ENCODE measurements around the gene SFMBT2.

DNA sequence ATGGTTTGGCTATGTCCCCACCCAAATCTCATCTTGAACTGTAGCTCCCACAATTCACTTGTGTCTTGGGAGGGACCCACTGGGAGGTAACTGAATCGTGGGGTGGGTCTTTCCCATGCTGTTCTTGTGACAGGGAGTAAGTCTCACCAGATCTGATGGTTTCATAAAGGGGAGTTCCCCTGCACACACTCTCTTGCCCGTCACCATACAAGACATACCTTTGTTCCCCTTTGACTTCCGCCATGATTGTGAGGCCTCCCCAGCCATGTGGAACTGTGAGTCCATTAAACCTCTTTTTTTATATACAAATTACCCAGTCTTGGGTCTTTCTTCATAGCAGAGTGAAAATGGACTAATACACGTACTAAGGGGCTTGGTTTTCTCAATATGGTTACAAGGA is 106.7 kb downstream of the SFMBT2 start:
- TF ChIP-seq, protein P1, sequence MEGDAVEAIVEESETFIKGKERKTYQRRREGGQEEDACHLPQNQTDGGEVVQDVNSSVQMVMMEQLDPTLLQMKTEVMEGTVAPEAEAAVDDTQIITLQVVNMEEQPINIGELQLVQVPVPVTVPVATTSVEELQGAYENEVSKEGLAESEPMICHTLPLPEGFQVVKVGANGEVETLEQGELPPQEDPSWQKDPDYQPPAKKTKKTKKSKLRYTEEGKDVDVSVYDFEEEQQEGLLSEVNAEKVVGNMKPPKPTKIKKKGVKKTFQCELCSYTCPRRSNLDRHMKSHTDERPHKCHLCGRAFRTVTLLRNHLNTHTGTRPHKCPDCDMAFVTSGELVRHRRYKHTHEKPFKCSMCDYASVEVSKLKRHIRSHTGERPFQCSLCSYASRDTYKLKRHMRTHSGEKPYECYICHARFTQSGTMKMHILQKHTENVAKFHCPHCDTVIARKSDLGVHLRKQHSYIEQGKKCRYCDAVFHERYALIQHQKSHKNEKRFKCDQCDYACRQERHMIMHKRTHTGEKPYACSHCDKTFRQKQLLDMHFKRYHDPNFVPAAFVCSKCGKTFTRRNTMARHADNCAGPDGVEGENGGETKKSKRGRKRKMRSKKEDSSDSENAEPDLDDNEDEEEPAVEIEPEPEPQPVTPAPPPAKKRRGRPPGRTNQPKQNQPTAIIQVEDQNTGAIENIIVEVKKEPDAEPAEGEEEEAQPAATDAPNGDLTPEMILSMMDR (IDR thresholded peaks at IDR 0.05) = no peak
- TF ChIP-seq POLR2A (IDR thresholded peaks at IDR 0.05) = no peak
